Heart left ventricle (tissue), 16 donors: Measurements from ENCODE around the gene ARL8B. TPM values are rescaled to one million over a fixed set of nuclear protein-coding genes. Genes with fewer than 3 reads are reported as not detected.

Experiments used
- ATAC-seq, 4 donors: fragments of 200-7000 bp; cut with Tn5 transposase; one replicate each; pipeline ENCODE4 v1.9.1; 2020 to 2022; ENCODE audit warnings: moderate library complexity in 4 of 4, mild to moderate bottlenecking in 3 of 4, moderate number of reproducible peaks in 1 of 4
- DNase-seq, 5 donors: peaks; one replicate each; pipeline ENCODE4 v3.0.0-alpha.2; 2020
- H3K27ac ChIP-seq, 12 donors: fragments of 200-600 bp; sonication (generic) in 4 of 12; one replicate each; pipeline versions ENCODE4 v1.5.0 to v1.8.0; 2016 to 2022; ENCODE audit warnings: mild to moderate bottlenecking in 2 of 12
- H3K27me3 ChIP-seq, 9 donors: fragments of 200-600 bp; sonication (generic) in 2 of 9; one replicate each; pipeline versions ENCODE4 v1.5.1 to v1.8.0; 2016 to 2022; ENCODE audit warnings: mild to moderate bottlenecking in 3 of 9
- H3K36me3 ChIP-seq, 9 donors: fragments of 200-600 bp; sonication (generic) in 2 of 9; one replicate each; pipeline versions ENCODE4 v1.5.0 to v1.8.0; 2018 to 2022; ENCODE audit warnings: mild to moderate bottlenecking in 2 of 9
- H3K4me1 ChIP-seq, 12 donors: fragments of 200-600 bp; sonication (generic) in 4 of 12; one replicate each; pipeline versions ENCODE4 v1.5.0 to v1.8.0; 2016 to 2022; ENCODE audit warnings: mild to moderate bottlenecking in 3 of 12
- H3K4me3 ChIP-seq, 12 donors: fragments of 200-600 bp; sonication (generic) in 4 of 12; one replicate each; pipeline versions ENCODE4 v1.5.0 to v1.8.0; 2017 to 2022; ENCODE audit warnings: mild to moderate bottlenecking in 9 of 12, moderate library complexity in 4 of 12
- H3K9me3 ChIP-seq, 12 donors: fragments of 200-600 bp; sonication (generic) in 4 of 12; one replicate each; pipeline versions ENCODE4 v1.5.0 to v1.8.0; 2016 to 2022; ENCODE audit warnings: mild to moderate bottlenecking in 1 of 12
- POLR2A ChIP-seq, 2 donors: fragments of 450-650 bp; IDR thresholded peaks; one replicate each; pipeline ENCODE4 v1.6.1; 2017; ENCODE audit warnings: antibody characterized with exemption in 2 of 2, mild to moderate bottlenecking in 2 of 2, moderate library complexity in 2 of 2
- WGBS, 4 donors: extraction: QIAGEN DNeasy Blood & Tissue Kit in 2 of 4; methylation state at CpG; one replicate each; pipeline versions ENCODE4 v1.1.5 to v1.1.7; 2013 to 2018; 5-methylcytosine and 5-hydroxymethylcytosine counted together
- intact Hi-C, 10 donors: fragments of 100-400 bp; cut with DNase I; formaldehyde crosslinking; loops; one replicate each; pipeline versions ENCODE4 v1.11.1 to v1.14.2; 2022
- polyA plus RNA-seq, 2 donors: library from polyadenylated mRNA; stranded (reverse); fragments of 200-250 nt; gene quantifications; one replicate each; pipeline ENCODE4 v1.2.3, GENCODE V29; 2013
- total RNA-seq, 9 donors: library from RNA; depleted of rRNA in 2 of 9; stranded (reverse); fragments of >200 nt in 2 of 9; fragmentation: NEBNext Ultra II Directional in 3 of 9; extraction: Animal tissue kit (Norgen Biotek cat#: 25700) in 3 of 9; gene quantifications; one replicate each; pipeline versions ENCODE4 v1.1.0 to v1.2.4, GENCODE V29; 2016 to 2023
- TF ChIP-seq, protein P1 (sequence below), 12 donors: fragments of 200-600 bp; sonication (generic) in 4 of 12; IDR thresholded peaks; one replicate each; pipeline versions ENCODE4 v1.5.0 to v1.8.0; 2018 to 2022; ENCODE audit warnings: antibody characterized with exemption in 12 of 12, mild to moderate bottlenecking in 5 of 12
- donor health status: ischemic (EF 13 %, LVEDD 7.1; RV severe dilation, severe dysfunction).
- donor health status: healthy with polysubstance abuse.
- donor health status: DM: no; HTN: yes; CAD: no.
- donor health status: DM: no; HTN: no; CAD: no.
- donor health status: ischemic (EF 25% LVEDD 6.9; RV normal size, moderate dysfunction).
- donor health status: ischemic (EF 25% LVEDD 5.7; RV mildly dilated, moderate dysfunction).
- donor health status: healthy.
- donor health status: DM: yes; HTN: yes; CAD: no.
- donor health status: ischemic (EF 35%, LVEDD 5.7; RV mildly dilated, moderate dysfunction).
- donor health status: nonischemic (EF 11% LVEDD 7.7; RV severe dilation, severe dysfunction).
- donor health status: DM: yes; HTN: yes; CAD: no.
- donor health status: PGD.
- donor health status: ischemic (EF 29% LVEDD 5.4; RV normal size, mild dysfunction).
- donor health status: nonischemic (EF 23%, LVEDD 6.1; RV moderate dilation, normal function).

ARL8B gene
- total and polyA plus RNA-seq, 11 donors = 32.9 to 106 (median 64.0) TPM

DNA sequence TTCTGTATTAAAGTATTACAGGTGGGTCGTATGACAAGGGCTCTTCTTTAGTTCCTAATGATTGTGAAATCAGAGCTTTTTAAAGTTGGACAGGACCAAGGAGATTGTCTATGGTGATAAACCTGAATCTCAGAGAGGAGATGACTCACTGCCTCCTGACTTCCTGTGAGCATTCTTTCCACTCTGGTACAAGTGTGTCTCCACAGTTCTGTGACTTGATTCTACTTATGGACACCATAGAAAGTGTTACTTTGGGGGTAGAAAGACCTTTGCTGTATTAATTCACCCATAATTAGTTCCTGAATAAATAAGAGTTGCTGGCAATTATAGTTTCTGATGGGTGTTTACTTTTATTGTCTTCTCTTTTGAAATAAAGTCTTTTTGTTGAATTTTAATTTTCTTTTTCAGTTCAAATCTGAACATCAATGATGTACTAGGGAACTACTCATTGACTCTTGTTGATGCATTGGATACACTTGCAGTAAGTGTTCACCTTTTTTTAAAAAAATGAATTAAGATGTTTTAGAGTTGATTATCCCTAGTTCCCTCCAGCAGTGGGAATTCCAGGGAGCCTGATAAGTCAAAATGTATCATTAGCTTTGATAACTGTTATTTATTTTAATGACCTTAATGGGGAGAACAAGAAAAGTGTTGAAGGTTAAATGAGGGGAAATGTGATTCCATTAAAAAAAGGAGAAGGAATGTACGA lies 72.9 kb downstream of the ARL8B start:
- 61 to 69% (median 65%) methylated on average over 2 of the region's 2 CpGs for WGBS, 4 donors
- Histone ChIP-seq H3K4me1 (peaks cover 0 to 100% (median 22%) of the 10 kb centered on the region in 12 donors), H3K36me3 (peaks cover 0 to 29% (median 5%) of the 10 kb centered on the region in 9 donors), H3K9me3 (no peaks in the 10 kb centered on the region), H3K27ac (peak overlapping the region in 2 of 12 donors; percentile 22 to 81), H3K4me3 (no peak overlapping the region), H3K27me3 (no peaks in the 10 kb centered on the region)
- intact Hi-C loops = no loop called here
- DNase-seq = no peak
- no peak for TF ChIP-seq POLR2A (IDR thresholded peaks at IDR 0.05)
- TF ChIP-seq, protein P1, sequence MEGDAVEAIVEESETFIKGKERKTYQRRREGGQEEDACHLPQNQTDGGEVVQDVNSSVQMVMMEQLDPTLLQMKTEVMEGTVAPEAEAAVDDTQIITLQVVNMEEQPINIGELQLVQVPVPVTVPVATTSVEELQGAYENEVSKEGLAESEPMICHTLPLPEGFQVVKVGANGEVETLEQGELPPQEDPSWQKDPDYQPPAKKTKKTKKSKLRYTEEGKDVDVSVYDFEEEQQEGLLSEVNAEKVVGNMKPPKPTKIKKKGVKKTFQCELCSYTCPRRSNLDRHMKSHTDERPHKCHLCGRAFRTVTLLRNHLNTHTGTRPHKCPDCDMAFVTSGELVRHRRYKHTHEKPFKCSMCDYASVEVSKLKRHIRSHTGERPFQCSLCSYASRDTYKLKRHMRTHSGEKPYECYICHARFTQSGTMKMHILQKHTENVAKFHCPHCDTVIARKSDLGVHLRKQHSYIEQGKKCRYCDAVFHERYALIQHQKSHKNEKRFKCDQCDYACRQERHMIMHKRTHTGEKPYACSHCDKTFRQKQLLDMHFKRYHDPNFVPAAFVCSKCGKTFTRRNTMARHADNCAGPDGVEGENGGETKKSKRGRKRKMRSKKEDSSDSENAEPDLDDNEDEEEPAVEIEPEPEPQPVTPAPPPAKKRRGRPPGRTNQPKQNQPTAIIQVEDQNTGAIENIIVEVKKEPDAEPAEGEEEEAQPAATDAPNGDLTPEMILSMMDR (IDR thresholded peaks at IDR 0.05) = no peak
- ATAC-seq = peak in 3 of 4 donors; percentile 67 to 72 (median 69)

DNA sequence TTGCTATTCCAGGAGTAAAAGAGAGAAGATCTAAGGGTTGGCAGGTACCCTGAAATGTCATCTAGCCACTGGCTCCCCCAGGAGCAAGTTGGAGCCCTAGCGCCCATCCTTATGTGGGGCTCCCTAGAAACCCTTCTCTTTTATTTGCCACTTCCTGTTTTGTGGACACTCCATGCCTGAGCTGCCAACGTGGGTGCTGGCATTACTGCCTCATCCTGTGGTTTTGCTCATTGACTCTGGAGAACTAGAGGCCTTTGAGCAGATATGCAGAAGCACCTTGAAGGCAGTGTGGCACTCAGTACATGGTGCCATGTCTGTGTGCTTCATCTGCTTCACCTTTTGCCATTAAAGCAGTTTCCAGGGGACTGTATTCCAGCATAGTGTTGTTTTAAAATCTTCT lies 73.5 kb downstream of the ARL8B start:
- intact Hi-C loops = no loop called here
- TF ChIP-seq, protein P1 (IDR thresholded peaks at IDR 0.05) = no peak
- no peak for TF ChIP-seq POLR2A (IDR thresholded peaks at IDR 0.05)
- 54 to 70% (median 68%) methylated on average over 2 of the region's 2 CpGs for WGBS, 4 donors
- H3K27ac ChIP-seq = peak overlapping the region in 1 of 12 donors; percentile 81
- peaks cover 0 to 36% (median 11%) of the 10 kb centered on the region in 9 donors for H3K36me3 ChIP-seq
- DNase-seq = peak in 3 of 5 donors; percentile 41 to 67 (median 46)
- peaks cover 0 to 97% (median 16%) of the 10 kb centered on the region in 12 donors for H3K4me1 ChIP-seq
- H3K9me3 ChIP-seq = no peaks in the 10 kb centered on the region
- H3K27me3 ChIP-seq = no peaks in the 10 kb centered on the region
- peak in 3 of 4 donors; percentile 36 to 59 (median 50) for ATAC-seq
- H3K4me3 ChIP-seq = no peak overlapping the region

DNA sequence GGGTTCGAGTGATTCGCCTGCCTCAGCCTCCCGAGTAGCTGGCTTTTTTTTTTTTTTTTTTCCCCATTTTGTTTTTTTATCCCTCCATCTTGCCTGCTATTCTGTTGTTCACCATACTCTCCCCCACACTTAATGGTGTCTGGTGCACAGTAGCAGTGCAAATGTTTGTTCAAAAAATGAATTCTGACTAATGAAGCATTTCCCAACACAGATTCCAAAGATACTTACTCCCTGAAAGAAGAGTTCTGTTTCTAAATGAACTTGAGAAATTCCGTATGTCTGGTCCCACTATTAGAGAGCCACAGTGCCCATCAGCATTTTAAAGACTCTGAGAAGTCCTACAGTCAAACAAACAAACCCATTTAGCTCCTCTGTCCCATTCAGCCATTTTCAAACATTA lies 74.9 kb downstream of the ARL8B start:
- no peak for ATAC-seq
- no peak for TF ChIP-seq POLR2A (IDR thresholded peaks at IDR 0.05)
- TF ChIP-seq, protein P1 (IDR thresholded peaks at IDR 0.05) = no peak
- DNase-seq = no peak
- H3K27me3 ChIP-seq = no peaks in the 10 kb centered on the region
- no peak overlapping the region for H3K4me3 ChIP-seq
- no peaks in the 10 kb centered on the region for H3K9me3 ChIP-seq
- peaks cover 0 to 50% (median 25%) of the 10 kb centered on the region in 9 donors for H3K36me3 ChIP-seq
- WGBS, 4 donors = 93 to 97% (median 94%) methylated on average over 4 of the region's 4 CpGs
- H3K4me1 ChIP-seq = peaks cover 0 to 83% (median 13%) of the 10 kb centered on the region in 12 donors
- H3K27ac ChIP-seq = peak overlapping the region in 2 of 12 donors; percentile 1 to 81
- intact Hi-C loops = no loop called here

DNA sequence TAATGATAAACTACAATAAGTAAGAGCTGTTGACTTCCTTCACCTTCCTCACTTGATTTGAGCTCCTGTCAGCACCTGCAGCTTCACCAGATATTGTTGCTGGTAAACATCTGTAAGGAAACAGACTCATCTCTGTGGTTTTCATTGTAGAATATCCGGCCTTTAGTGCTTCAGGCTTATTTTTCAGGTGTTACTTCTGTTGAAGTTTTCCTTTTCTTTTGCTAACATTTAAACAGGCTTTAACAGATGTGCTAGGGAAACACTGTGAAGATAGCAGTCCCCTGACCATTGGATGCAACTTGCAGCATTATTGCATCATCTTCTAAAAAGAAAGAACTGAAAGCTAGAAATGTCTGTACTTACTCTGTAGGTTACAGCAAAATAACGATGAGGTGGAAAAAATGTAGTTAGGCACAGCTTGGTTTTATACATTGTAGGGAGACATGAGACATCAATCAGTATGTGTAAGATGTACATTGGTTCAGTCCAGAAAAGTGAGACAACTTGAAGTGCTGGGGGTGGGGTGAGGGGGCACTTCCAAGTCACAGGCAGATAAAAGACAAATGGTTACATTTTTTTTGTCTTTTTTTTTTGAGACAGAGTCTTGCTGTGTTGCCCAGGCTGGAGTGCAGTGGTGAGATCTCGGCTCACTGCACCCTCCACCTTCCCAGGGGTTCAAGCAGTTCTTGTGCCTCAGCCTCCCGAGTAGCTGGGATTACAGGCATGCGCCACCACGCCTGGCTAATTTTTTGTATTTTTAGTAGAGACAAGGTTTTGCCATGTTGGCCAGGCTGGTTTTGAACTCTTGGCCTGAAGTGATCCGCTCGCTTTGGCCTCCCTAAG lies 75.6 kb downstream of the ARL8B start:
- intact Hi-C loops = no loop called here
- no peak for DNase-seq
- H3K4me1 ChIP-seq = peaks cover 0 to 76% (median 11%) of the 10 kb centered on the region in 12 donors
- peak in 2 of 4 donors; percentile 52 to 56 for ATAC-seq
- 85 to 93% (median 90%) methylated on average over 8 of the region's 8 CpGs for WGBS, 4 donors
- no peak overlapping the region for H3K4me3 ChIP-seq
- peaks cover 0 to 56% (median 32%) of the 10 kb centered on the region in 9 donors for H3K36me3 ChIP-seq
- no peaks in the 10 kb centered on the region for H3K9me3 ChIP-seq
- H3K27me3 ChIP-seq = no peaks in the 10 kb centered on the region
- H3K27ac ChIP-seq = peak overlapping the region in 1 of 12 donors; percentile 81
- TF ChIP-seq, protein P1 (IDR thresholded peaks at IDR 0.05) = no peak
- TF ChIP-seq POLR2A (IDR thresholded peaks at IDR 0.05) = no peak
